ENCODE measurements around the gene STK32A. TPM values are rescaled to one million over a fixed set of nuclear protein-coding genes. Genes with fewer than 3 reads are reported as not detected.

Gene STK32A
- total RNA-seq, 2 donors from 2014 or later: not detected

DNA sequence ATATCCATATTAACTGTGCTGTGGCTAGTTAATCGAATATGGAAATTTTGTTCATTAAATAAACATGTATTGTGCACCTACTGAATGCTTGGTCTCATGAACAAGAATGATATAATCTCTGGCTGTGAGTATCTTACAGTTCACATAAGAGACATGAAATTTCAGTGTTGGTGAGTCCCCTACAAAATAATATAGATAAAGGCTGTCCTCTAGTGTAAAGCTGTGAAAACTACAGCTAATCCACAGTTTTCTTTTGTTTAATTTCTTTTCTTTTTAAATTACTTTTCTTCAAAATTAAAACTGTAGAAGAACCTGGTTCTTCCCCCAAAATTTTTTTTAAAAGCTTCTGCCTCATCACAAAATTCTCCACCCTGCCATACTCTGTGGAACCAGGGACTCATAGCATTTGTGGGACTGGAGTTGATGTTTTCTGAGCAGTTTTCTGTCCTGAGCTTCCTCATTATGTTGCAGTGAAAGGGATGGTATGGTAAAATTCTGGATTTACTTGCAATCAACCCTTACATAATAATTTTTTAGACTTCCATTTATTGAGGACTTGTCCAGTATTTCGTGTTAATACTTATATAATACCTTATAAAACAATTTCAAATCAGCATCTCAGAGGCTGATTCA is 135.0 kb downstream of the STK32A start:
- Mint-ChIP-seq H3K36me3 (ENCODE audit: low read depth) (no peaks in the 10 kb centered on the region), H3K27me3 (no peaks in the 10 kb centered on the region), H3K27ac (no peak overlapping the region), H3K4me3 (no peak overlapping the region), H3K4me1 (peaks cover 6% of the 10 kb centered on the region)
- H3K9me3 ChIP-seq (ENCODE audit: control insufficient read depth, low read length, poor library complexity, severe bottlenecking): no peaks in the 10 kb centered on the region
- ATAC-seq (no peak), DNase-seq (no peak)

- ATAC-seq (no peak), DNase-seq (no peak)
- Mint-ChIP-seq H3K27me3 (no peaks in the 10 kb centered on the region), H3K4me1 (peaks cover 6% of the 10 kb centered on the region), H3K4me3 (no peak overlapping the region), H3K27ac (no peak overlapping the region), H3K36me3 (ENCODE audit: low read depth) (no peaks in the 10 kb centered on the region)
- H3K9me3 ChIP-seq (ENCODE audit: control insufficient read depth, low read length, poor library complexity, severe bottlenecking): no peaks in the 10 kb centered on the region
These were observed 136.5 kb downstream of the STK32A start for GRCh38 chr5:147371290-147371689.

- DNase-seq (no peak), ATAC-seq (no peak)
- H3K9me3 ChIP-seq (ENCODE audit: control insufficient read depth, low read length, poor library complexity, severe bottlenecking): no peaks in the 10 kb centered on the region
- H3K36me3 Mint-ChIP-seq (ENCODE audit: low read depth): no peaks in the 10 kb centered on the region
- no peak overlapping the region for H3K4me3 Mint-ChIP-seq
- peaks cover 2% of the 10 kb centered on the region for H3K4me1 Mint-ChIP-seq
- H3K27me3 Mint-ChIP-seq: no peaks in the 10 kb centered on the region
- H3K27ac Mint-ChIP-seq: no peak overlapping the region
These were observed 137.4 kb downstream of the STK32A start for GRCh38 chr5:147372191-147372590.

- Mint-ChIP-seq H3K36me3 (ENCODE audit: low read depth) (no peaks in the 10 kb centered on the region), H3K4me3 (no peak overlapping the region), H3K4me1 (no peaks in the 10 kb centered on the region), H3K27ac (no peak overlapping the region), H3K27me3 (no peaks in the 10 kb centered on the region)
- no peak for DNase-seq
- no peak for ATAC-seq
- H3K9me3 ChIP-seq (ENCODE audit: control insufficient read depth, low read length, poor library complexity, severe bottlenecking): no peaks in the 10 kb centered on the region
These were observed 138.5 kb downstream of the STK32A start for GRCh38 chr5:147373328-147373727.

DNA sequence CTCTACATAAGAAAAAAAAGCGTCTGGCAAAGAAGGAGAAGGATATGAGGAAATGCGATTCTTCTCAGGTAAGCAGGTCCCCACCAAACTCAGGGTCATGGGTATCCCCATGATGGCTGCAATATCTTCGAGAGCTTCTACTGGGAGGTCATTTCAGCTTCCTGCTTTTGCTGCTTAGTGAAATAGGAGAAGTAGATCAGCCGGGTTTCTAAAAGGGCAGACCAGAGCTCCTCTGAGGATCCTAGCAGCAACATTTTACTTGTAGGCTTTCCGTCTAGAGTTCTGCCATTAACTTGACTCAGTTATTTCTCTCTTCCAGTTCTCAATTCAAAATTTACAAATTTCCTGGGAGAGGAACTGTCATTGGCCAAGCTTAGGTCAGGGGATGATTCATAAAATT is 140.3 kb downstream of the STK32A start:
- ATAC-seq (no peak), DNase-seq (no peak)
- H3K4me1 Mint-ChIP-seq: no peaks in the 10 kb centered on the region
- no peaks in the 10 kb centered on the region for H3K9me3 ChIP-seq (ENCODE audit: control insufficient read depth, low read length, poor library complexity, severe bottlenecking)
- H3K27me3 Mint-ChIP-seq: no peaks in the 10 kb centered on the region
- H3K36me3 Mint-ChIP-seq (ENCODE audit: low read depth): no peaks in the 10 kb centered on the region
- no peak overlapping the region for H3K27ac Mint-ChIP-seq
- no peak overlapping the region for H3K4me3 Mint-ChIP-seq

DNA sequence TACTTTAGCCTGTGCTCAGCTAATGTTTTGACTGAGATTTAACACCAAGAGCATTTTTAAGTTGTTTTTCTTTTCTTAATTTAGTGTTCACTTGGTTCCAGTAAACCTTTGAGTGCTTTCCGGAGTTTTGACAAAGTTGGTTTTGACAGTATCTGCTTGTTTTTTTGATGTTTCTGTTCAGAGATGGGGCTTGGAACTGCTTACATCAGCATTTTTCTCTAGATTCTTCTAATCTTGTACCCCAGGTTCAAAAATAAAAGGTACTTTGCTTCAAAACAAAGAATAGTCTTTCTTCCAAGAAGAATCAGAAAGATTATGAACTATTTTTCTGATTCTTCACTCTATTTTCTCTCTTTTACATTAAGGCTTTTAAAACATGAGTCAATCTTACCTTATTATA is 142.9 kb downstream of the STK32A start:
- Mint-ChIP-seq H3K36me3 (ENCODE audit: low read depth) (no peaks in the 10 kb centered on the region), H3K4me1 (no peaks in the 10 kb centered on the region), H3K27me3 (no peaks in the 10 kb centered on the region), H3K27ac (no peak overlapping the region), H3K4me3 (no peak overlapping the region)
- ATAC-seq (no peak), DNase-seq (no peak)
- no peaks in the 10 kb centered on the region for H3K9me3 ChIP-seq (ENCODE audit: control insufficient read depth, low read length, poor library complexity, severe bottlenecking)

DNA sequence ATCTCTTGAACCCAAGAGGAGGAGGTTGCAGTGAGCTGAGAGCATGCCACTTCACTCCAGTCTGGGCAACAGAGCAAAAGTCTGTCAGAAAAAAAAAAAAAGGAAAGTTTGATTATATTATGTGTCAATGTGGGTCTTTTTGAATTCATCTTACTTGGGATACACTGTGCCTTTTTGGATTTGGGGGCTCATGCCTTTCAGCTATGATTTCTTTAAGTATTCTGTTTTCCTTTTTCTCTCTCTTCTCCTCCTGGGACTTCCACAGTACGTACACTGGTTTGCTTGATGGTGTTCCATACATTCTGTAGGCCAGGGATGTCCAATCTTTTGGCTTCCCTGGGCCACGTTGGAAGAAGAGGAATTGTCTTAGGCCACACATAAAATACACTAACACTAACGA is 146.7 kb downstream of the STK32A start:
- no peak overlapping the region for H3K27ac Mint-ChIP-seq
- no peaks in the 10 kb centered on the region for H3K27me3 Mint-ChIP-seq
- DNase-seq (no peak), ATAC-seq (no peak)
- no peaks in the 10 kb centered on the region for H3K9me3 ChIP-seq (ENCODE audit: control insufficient read depth, low read length, poor library complexity, severe bottlenecking)
- H3K4me3 Mint-ChIP-seq: no peak overlapping the region
- no peaks in the 10 kb centered on the region for H3K4me1 Mint-ChIP-seq
- no peaks in the 10 kb centered on the region for H3K36me3 Mint-ChIP-seq (ENCODE audit: low read depth)

GRCh38 chr5:147382776-147383175 is 147.9 kb downstream of the STK32A start:
- Mint-ChIP-seq H3K4me1 (no peaks in the 10 kb centered on the region), H3K27ac (no peak overlapping the region), H3K27me3 (no peaks in the 10 kb centered on the region), H3K36me3 (ENCODE audit: low read depth) (no peaks in the 10 kb centered on the region), H3K4me3 (no peak overlapping the region)
- DNase-seq (no peak), ATAC-seq (no peak)
- no peaks in the 10 kb centered on the region for H3K9me3 ChIP-seq (ENCODE audit: control insufficient read depth, low read length, poor library complexity, severe bottlenecking)

- Mint-ChIP-seq H3K27me3 (peaks cover 15% of the 10 kb centered on the region), H3K4me3 (no peak overlapping the region), H3K36me3 (ENCODE audit: low read depth) (no peaks in the 10 kb centered on the region), H3K4me1 (peaks cover 3% of the 10 kb centered on the region), H3K27ac (no peak overlapping the region)
- DNase-seq: no peak
- no peak for ATAC-seq
- H3K9me3 ChIP-seq (ENCODE audit: control insufficient read depth, low read length, poor library complexity, severe bottlenecking): no peaks in the 10 kb centered on the region
These were observed 149.7 kb downstream of the STK32A start for GRCh38 chr5:147384346-147385193.

DNA sequence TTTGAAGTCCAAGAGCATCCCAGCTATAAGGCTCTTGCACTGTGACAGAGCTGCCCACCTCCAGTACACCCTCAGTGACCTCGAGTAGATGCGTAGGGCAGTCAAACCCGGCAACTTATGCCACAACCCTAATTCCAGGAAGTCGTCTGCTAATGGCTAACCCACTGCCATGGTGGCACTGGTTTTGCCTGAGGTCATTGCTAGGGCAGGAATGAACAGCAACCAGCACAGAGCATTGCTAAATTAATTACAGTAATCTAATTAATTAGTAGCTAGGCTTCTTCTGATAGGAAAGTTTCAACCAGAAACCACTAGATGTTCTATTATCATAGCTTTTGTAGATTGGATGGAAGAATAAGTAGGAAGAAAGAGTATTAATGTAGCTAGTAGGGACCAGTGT is 152.3 kb downstream of the STK32A start:
- Mint-ChIP-seq H3K27ac (no peak overlapping the region), H3K36me3 (ENCODE audit: low read depth) (no peaks in the 10 kb centered on the region), H3K4me1 (peaks cover 3% of the 10 kb centered on the region), H3K4me3 (no peak overlapping the region), H3K27me3 (peaks cover 20% of the 10 kb centered on the region)
- DNase-seq: no peak
- no peak for ATAC-seq
- H3K9me3 ChIP-seq (ENCODE audit: control insufficient read depth, low read length, poor library complexity, severe bottlenecking): no peaks in the 10 kb centered on the region

GRCh38 chr5:147388184-147389108 is 153.6 kb downstream of the STK32A start:
- peaks cover 3% of the 10 kb centered on the region for H3K4me1 Mint-ChIP-seq
- DNase-seq (no peak), ATAC-seq (no peak)
- H3K4me3 Mint-ChIP-seq: no peak overlapping the region
- H3K9me3 ChIP-seq (ENCODE audit: control insufficient read depth, low read length, poor library complexity, severe bottlenecking): no peaks in the 10 kb centered on the region
- H3K27me3 Mint-ChIP-seq: peaks cover 32% of the 10 kb centered on the region
- no peaks in the 10 kb centered on the region for H3K36me3 Mint-ChIP-seq (ENCODE audit: low read depth)
- H3K27ac Mint-ChIP-seq: no peak overlapping the region

DNA sequence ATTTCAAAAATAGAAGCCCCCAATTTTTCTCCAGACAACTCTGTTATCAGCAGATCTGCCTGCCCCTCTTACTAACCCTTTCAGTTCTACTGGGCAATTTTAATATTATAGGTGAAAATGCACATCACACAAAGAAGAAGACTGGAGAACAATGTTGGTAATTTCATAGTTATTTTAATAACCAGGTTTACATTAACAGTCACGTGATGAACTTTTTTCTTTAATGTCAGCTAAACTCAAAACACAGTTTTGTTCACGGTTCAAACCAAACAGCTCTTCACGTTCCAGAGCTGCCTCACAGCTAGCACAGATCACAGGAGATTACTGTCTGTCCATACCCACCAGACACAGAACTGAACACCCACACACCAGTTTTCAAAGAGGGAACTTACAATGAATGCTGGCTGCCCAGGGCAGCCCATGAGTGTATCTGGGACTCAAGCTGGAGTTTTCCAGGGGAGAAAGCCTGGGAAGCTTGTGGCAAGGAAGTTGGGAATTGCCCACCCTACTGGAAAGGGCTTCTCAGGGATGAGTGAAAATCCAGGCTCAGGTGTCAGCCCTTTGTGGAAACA is 155.9 kb downstream of the STK32A start:
- no peak for ATAC-seq
- Mint-ChIP-seq H3K36me3 (ENCODE audit: low read depth) (no peaks in the 10 kb centered on the region), H3K27ac (no peak overlapping the region), H3K27me3 (peaks cover 32% of the 10 kb centered on the region), H3K4me3 (no peak overlapping the region), H3K4me1 (peaks cover 3% of the 10 kb centered on the region)
- no peaks in the 10 kb centered on the region for H3K9me3 ChIP-seq (ENCODE audit: control insufficient read depth, low read length, poor library complexity, severe bottlenecking)
- no peak for DNase-seq

DNA sequence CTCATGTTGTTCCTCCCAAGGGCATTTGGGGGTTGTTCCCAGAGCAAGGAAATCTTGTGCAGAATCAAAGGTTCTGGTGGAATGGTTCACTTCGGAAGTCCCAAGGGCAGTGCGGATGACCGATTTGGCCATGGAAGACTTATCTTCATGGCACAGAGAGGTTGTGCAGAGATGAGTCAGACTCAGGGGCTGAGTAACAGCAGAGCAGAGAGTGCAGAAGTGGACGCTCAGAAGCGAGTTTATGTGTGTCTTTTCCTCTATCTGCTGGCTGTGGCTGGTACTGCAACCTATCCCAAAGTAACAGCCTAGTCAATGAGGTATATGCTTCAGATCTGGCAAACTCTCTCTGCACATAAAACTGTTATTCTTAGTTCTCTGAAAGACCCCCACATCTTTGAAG is 157.0 kb downstream of the STK32A start:
- Mint-ChIP-seq H3K4me3 (no peak overlapping the region), H3K36me3 (ENCODE audit: low read depth) (no peaks in the 10 kb centered on the region), H3K27me3 (peaks cover 32% of the 10 kb centered on the region), H3K4me1 (peaks cover 3% of the 10 kb centered on the region), H3K27ac (no peak overlapping the region)
- H3K9me3 ChIP-seq (ENCODE audit: control insufficient read depth, low read length, poor library complexity, severe bottlenecking): no peaks in the 10 kb centered on the region
- no peak for DNase-seq
- ATAC-seq: no peak

Measured in T-helper 17 cell (primary cell).